Mesendoderm (in vitro differentiated cells): Measurements from ENCODE around the gene NEGR1.

ENCODE experiments used
- DNase-seq: peaks from one replicate; pipeline ENCODE4 v3.0.0; 2013
- H2AK5ac ChIP-seq: 2 replicates; pipeline ENCODE4 v1.6.1; 2013; ENCODE audit warnings: low read length, inconsistent platforms
- H2BK120ac ChIP-seq: 2 replicates; pipeline ENCODE4 v1.6.1; 2013; ENCODE audit warnings: low read depth, mild to moderate bottlenecking, low read length, moderate library complexity, mixed read lengths
- H2BK15ac ChIP-seq: replicated peaks from 2 replicates; pipeline ENCODE4 v1.6.1; 2013; ENCODE audit warnings: low read depth, mild to moderate bottlenecking, moderate library complexity
- H2BK5ac ChIP-seq: 2 replicates; pipeline ENCODE4 v1.6.1; 2013; ENCODE audit warnings: low read length, inconsistent platforms
- H3K18ac ChIP-seq: 2 replicates; pipeline ENCODE4 v1.6.1; 2013; ENCODE audit warnings: mild to moderate bottlenecking, low read length, mixed read lengths
- H3K23ac ChIP-seq: one replicate; pipeline ENCODE4 v1.6.1; 2013; ENCODE audit warnings: low read length
- H3K27ac ChIP-seq: 2 replicates; pipeline ENCODE4 v1.5.1; 2013; ENCODE audit warnings: low read depth, mild to moderate bottlenecking, inconsistent platforms, low read length, moderate library complexity
- H3K27me3 ChIP-seq: 2 replicates; pipeline ENCODE4 v1.6.1; 2013; ENCODE audit warnings: low read length, control low read depth, mild to moderate bottlenecking, inconsistent platforms; ENCODE audit not compliant: insufficient read depth, poor library complexity
- H3K36me3 ChIP-seq: 2 replicates; pipeline ENCODE4 v1.6.1; 2013; ENCODE audit warnings: low read length, inconsistent platforms; ENCODE audit not compliant: control insufficient read depth, insufficient read depth
- H3K4ac ChIP-seq: one replicate; pipeline ENCODE4 v1.6.1; 2013; ENCODE audit warnings: low read depth, mild to moderate bottlenecking, low read length, moderate library complexity
- H3K4me1 ChIP-seq: 2 replicates; pipeline ENCODE4 v1.6.1; 2013; ENCODE audit warnings: low read depth, low read length, inconsistent platforms; ENCODE audit not compliant: control insufficient read depth
- H3K4me2 ChIP-seq: 2 replicates; pipeline ENCODE4 v1.6.1; 2013; ENCODE audit warnings: low read length
- H3K4me3 ChIP-seq: 2 replicates; pipeline ENCODE4 v1.5.1; 2013; ENCODE audit warnings: mild to moderate bottlenecking, low read length
- H3K56ac ChIP-seq: one replicate; pipeline ENCODE4 v1.6.1; 2013; ENCODE audit warnings: low read length
- H3K79me1 ChIP-seq: 2 replicates; pipeline ENCODE4 v1.6.1; 2013; ENCODE audit warnings: low read length, inconsistent platforms
- H3K79me2 ChIP-seq: 2 replicates; pipeline ENCODE4 v1.6.1; 2013; ENCODE audit warnings: mild to moderate bottlenecking, low read length; ENCODE audit not compliant: control insufficient read depth, insufficient read depth
- H3K9ac ChIP-seq: 2 replicates; pipeline ENCODE4 v1.6.1; 2013; ENCODE audit warnings: low read length, inconsistent platforms
- H4K5ac ChIP-seq: one replicate; pipeline ENCODE4 v1.6.1; 2013; ENCODE audit warnings: low read length
- H4K8ac ChIP-seq: one replicate; pipeline ENCODE4 v1.6.1; 2013; ENCODE audit warnings: low read depth, mild to moderate bottlenecking, control low read depth, low read length, moderate library complexity
- WGBS: extraction: QIAGEN DNeasy Blood & Tissue Kit; methylation state at CpG from one replicate; pipeline ENCODE4 v1.1.7; 2013; ENCODE audit warnings: low lambda C conversion rate, missing lambda C conversion rate; ENCODE audit not compliant: insufficient coverage; ENCODE audit errors: extremely low coverage; 5-methylcytosine and 5-hydroxymethylcytosine counted together

NEGR1 gene

GRCh38 chr1:71950579-71950978, 331.8 kb downstream of the NEGR1 start:
- no peak overlapping the region for H3K27ac ChIP-seq
- no peak for DNase-seq
- H2BK15ac ChIP-seq, result no peak overlapping the region
- no peaks in the 10 kb centered on the region for H3K79me2 ChIP-seq
- H2AK5ac ChIP-seq, result no peak overlapping the region
- H3K4me2 ChIP-seq, result no peak overlapping the region
- no peak overlapping the region for H3K4ac ChIP-seq
- H2BK5ac ChIP-seq, result no peak overlapping the region
- no peaks in the 10 kb centered on the region for H3K79me1 ChIP-seq
- H3K9ac ChIP-seq, result no peak overlapping the region
- H3K56ac ChIP-seq, result no peak overlapping the region
- no peak overlapping the region for H4K5ac ChIP-seq
- no peaks in the 10 kb centered on the region for H3K36me3 ChIP-seq
- no peak overlapping the region for H3K23ac ChIP-seq
- H2BK120ac ChIP-seq, result no peak overlapping the region
- no peaks in the 10 kb centered on the region for H3K4me1 ChIP-seq
- no peak overlapping the region for H3K4me3 ChIP-seq
- H3K27me3 ChIP-seq, result no peaks in the 10 kb centered on the region
- no peak overlapping the region for H3K18ac ChIP-seq
- H4K8ac ChIP-seq, result no peak overlapping the region
- WGBS, result no CpG with 5 or more reads among the region's 2 CpGs

GRCh38 chr1:71949681-71950080, 332.7 kb downstream of the NEGR1 start:
- Histone ChIP-seq H3K56ac (no peak overlapping the region), H3K4me2 (no peak overlapping the region), H3K18ac (no peak overlapping the region), H3K27ac (no peak overlapping the region), H3K4ac (no peak overlapping the region), H3K79me1 (no peaks in the 10 kb centered on the region), H3K27me3 (no peaks in the 10 kb centered on the region), H4K5ac (no peak overlapping the region), H2BK5ac (no peak overlapping the region), H3K36me3 (no peaks in the 10 kb centered on the region), H4K8ac (no peak overlapping the region), H2BK15ac (no peak overlapping the region), H2BK120ac (no peak overlapping the region), H2AK5ac (no peak overlapping the region), H3K4me1 (no peaks in the 10 kb centered on the region), H3K79me2 (no peaks in the 10 kb centered on the region), H3K4me3 (no peak overlapping the region), H3K23ac (no peak overlapping the region), H3K9ac (no peak overlapping the region)
- no CpG with 5 or more reads among the region's 2 CpGs for WGBS
- no peak for DNase-seq

- Histone ChIP-seq H2BK15ac (no peak overlapping the region), H3K79me1 (no peaks in the 10 kb centered on the region), H4K8ac (no peak overlapping the region), H3K4me1 (no peaks in the 10 kb centered on the region), H3K23ac (no peak overlapping the region), H3K4me2 (no peak overlapping the region), H3K79me2 (no peaks in the 10 kb centered on the region), H3K18ac (no peak overlapping the region), H2BK5ac (no peak overlapping the region), H3K4me3 (no peak overlapping the region), H3K4ac (no peak overlapping the region), H3K9ac (no peak overlapping the region), H2BK120ac (no peak overlapping the region), H3K27me3 (no peaks in the 10 kb centered on the region), H2AK5ac (no peak overlapping the region), H3K56ac (no peak overlapping the region), H4K5ac (no peak overlapping the region), H3K27ac (no peak overlapping the region), H3K36me3 (no peaks in the 10 kb centered on the region)
- no CpG with 5 or more reads among the region's 5 CpGs for WGBS
- no peak for DNase-seq
Observed at GRCh38 chr1:71948561-71948960, 333.8 kb downstream of the NEGR1 start.

- H2BK120ac ChIP-seq, result no peak overlapping the region
- H3K27ac ChIP-seq, result no peak overlapping the region
- H3K18ac ChIP-seq, result no peak overlapping the region
- H3K4me3 ChIP-seq, result no peak overlapping the region
- no peak overlapping the region for H3K4ac ChIP-seq
- H3K9ac ChIP-seq, result no peak overlapping the region
- H3K4me2 ChIP-seq, result no peak overlapping the region
- no peaks in the 10 kb centered on the region for H3K79me1 ChIP-seq
- no peak overlapping the region for H4K5ac ChIP-seq
- no peak overlapping the region for H3K23ac ChIP-seq
- no peaks in the 10 kb centered on the region for H3K36me3 ChIP-seq
- H3K27me3 ChIP-seq, result no peaks in the 10 kb centered on the region
- no peak for DNase-seq
- no peak overlapping the region for H2BK15ac ChIP-seq
- H2BK5ac ChIP-seq, result no peak overlapping the region
- no peak overlapping the region for H4K8ac ChIP-seq
- H2AK5ac ChIP-seq, result no peak overlapping the region
- H3K56ac ChIP-seq, result no peak overlapping the region
- H3K4me1 ChIP-seq, result no peaks in the 10 kb centered on the region
- no peaks in the 10 kb centered on the region for H3K79me2 ChIP-seq
- WGBS, result no CpG with 5 or more reads among the region's 1 CpG
Observed at GRCh38 chr1:71944006-71944405, 338.3 kb downstream of the NEGR1 start.

- no CpG with 5 or more reads among the region's 2 CpGs for WGBS
Observed at GRCh38 chr1:71940261-71940660, 342.1 kb downstream of the NEGR1 start.

GRCh38 chr1:71930511-71930910, 351.8 kb downstream of the NEGR1 start:
- Histone ChIP-seq H2BK15ac (no peak overlapping the region), H3K79me1 (no peaks in the 10 kb centered on the region), H2BK5ac (no peak overlapping the region), H3K23ac (no peak overlapping the region), H3K36me3 (no peaks in the 10 kb centered on the region), H3K4ac (no peak overlapping the region), H4K5ac (no peak overlapping the region), H4K8ac (no peak overlapping the region), H3K56ac (no peak overlapping the region), H3K4me3 (no peak overlapping the region), H2BK120ac (no peak overlapping the region), H3K4me2 (no peak overlapping the region), H3K27me3 (no peaks in the 10 kb centered on the region), H2AK5ac (no peak overlapping the region), H3K18ac (no peak overlapping the region), H3K79me2 (no peaks in the 10 kb centered on the region), H3K27ac (no peak overlapping the region), H3K4me1 (no peaks in the 10 kb centered on the region), H3K9ac (no peak overlapping the region)
- no peak for DNase-seq
- WGBS, result no CpG with 5 or more reads among the region's 4 CpGs

More at GRCh38 chr1:71940261-71940660, 342.1 kb downstream of the NEGR1 start:
- no peaks in the 10 kb centered on the region for H3K79me1 ChIP-seq
- H3K36me3 ChIP-seq, result no peaks in the 10 kb centered on the region
- H2BK5ac ChIP-seq, result no peak overlapping the region
- no peak overlapping the region for H2BK15ac ChIP-seq
- H2AK5ac ChIP-seq, result no peak overlapping the region
- H3K23ac ChIP-seq, result no peak overlapping the region
- H2BK120ac ChIP-seq, result no peak overlapping the region
- H3K4ac ChIP-seq, result no peak overlapping the region
- H3K4me3 ChIP-seq, result no peak overlapping the region
- no peak for DNase-seq
- H3K9ac ChIP-seq, result no peak overlapping the region
- H3K56ac ChIP-seq, result no peak overlapping the region
- no peak overlapping the region for H3K18ac ChIP-seq
- no peaks in the 10 kb centered on the region for H3K4me1 ChIP-seq
- no peaks in the 10 kb centered on the region for H3K27me3 ChIP-seq
- no peaks in the 10 kb centered on the region for H3K79me2 ChIP-seq
- no peak overlapping the region for H3K27ac ChIP-seq
- no peak overlapping the region for H3K4me2 ChIP-seq
- no peak overlapping the region for H4K5ac ChIP-seq
- H4K8ac ChIP-seq, result no peak overlapping the region
